ENCODE results near the gene DRD1. TPM values are rescaled to one million over a fixed set of nuclear protein-coding genes. Genes with fewer than 3 reads are reported as not detected.
A peak's percentile ranks its signal among the peaks of the same experiment; 100 is the strongest.

The DRD1 gene
- total and polyA plus RNA-seq, 2 of the 4 experiments (the other 2 are of a cell fraction): 0.18 to 0.19 TPM

DNA sequence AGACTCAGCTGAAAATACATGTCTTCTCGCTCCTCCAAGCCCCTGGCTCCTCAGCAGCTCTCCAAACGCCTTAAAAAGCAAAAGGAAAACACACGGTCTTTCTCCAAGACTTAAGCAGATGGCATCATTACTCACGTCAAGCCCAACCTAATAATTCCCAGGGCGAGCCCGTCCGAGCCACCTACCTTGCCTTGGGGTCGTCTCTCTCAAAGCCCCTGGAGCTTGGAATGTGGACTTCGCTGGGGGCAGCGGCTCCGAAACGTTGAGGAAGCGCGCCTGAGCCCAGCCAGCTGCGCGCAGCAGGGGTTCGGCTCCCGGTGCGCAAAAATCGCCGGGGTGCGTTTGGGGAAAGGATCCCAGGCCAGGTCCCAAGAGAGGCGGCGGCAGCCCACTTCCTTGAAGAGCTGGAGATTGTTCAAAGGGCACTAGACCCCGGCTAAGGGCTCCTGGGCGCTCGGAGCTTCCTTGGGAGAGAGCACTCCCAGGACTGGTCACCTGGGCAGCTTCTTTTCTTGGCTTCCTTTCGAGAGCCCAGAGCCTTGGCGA, 395 bp downstream of the DRD1 start:
- peaks cover 13% of the 10 kb centered on the region for H3K27me3 ChIP-seq (ENCODE audit: control insufficient read depth, insufficient read depth, low read length)
- no CpG with 5 or more reads among the region's 29 CpGs for WGBS, 2 experiments (ENCODE audit: extremely low coverage in 2 of 2, insufficient read length in 1 of 2)
- POLR2A ChIA-PET (ENCODE audit: unreplicated experiment): no interaction called here
- DNase-seq (no peak), ATAC-seq (ENCODE audit: low read depth) (no peak)
- no peak overlapping the region for H4K91ac ChIP-seq (ENCODE audit: insufficient read depth, low read depth, low read length)
- in situ Hi-C loops (cut with MboI; ENCODE audit: low sequenced_read_pairs) (no loop called here), intact Hi-C loops (cut with micrococcal nuclease) (loop anchor here (1.0 to 5.0 kb wide), 5 partner anchors 95 to 492 kb away; no protein-coding TSS in a partner anchor), dilution Hi-C loops (cut with HindIII; ENCODE audit: low sequenced_read_pairs, unreplicated experiment) (no loop called here)
- no peaks in the 10 kb centered on the region; the same call in 1 of the 2 replicates for H3K4me1 ChIP-seq (ENCODE audit: control insufficient read depth, insufficient read depth, low read length)
- TF ChIP-seq USF2 (IDR thresholded peaks at IDR 0.05; ENCODE audit: low read depth, low read length): no peak
- TF ChIP-seq NFE2L2 (IDR thresholded peaks at IDR 0.05; ENCODE audit: low read depth, low read length): no peak
- TF ChIP-seq ELK1 (IDR thresholded peaks at IDR 0.05; ENCODE audit: borderline replicate concordance, low read depth, low read length): no peak
- H2BK15ac ChIP-seq (ENCODE audit: low read depth, low read length): no peak overlapping the region
- no peaks in the 10 kb centered on the region for H3K9me3 ChIP-seq (ENCODE audit: control insufficient read depth, insufficient read depth, low read length)
- H3K27ac ChIP-seq (ENCODE audit: insufficient read depth, low read length): no peak overlapping the region
- no peak overlapping the region for H3K4me3 ChIP-seq (ENCODE audit: insufficient read depth, low read depth, low read length)
- no peak overlapping the region for H2BK20ac ChIP-seq (ENCODE audit: low read depth, low read length)
- H2BK120ac ChIP-seq (ENCODE audit: low read depth, low read length): no peak overlapping the region; the same call in 1 of the 2 replicates
- H3K4ac ChIP-seq (ENCODE audit: low read depth, low read length): no peak overlapping the region
- no peak overlapping the region for H3K9ac ChIP-seq (ENCODE audit: low read depth, low read length)
- peak overlapping the region; percentile 82 for H2AFZ ChIP-seq (replicated peaks; ENCODE audit: low read length, poor library complexity)
- H2BK5ac ChIP-seq (ENCODE audit: low read depth, low read length, poor library complexity, severe bottlenecking): no peak overlapping the region
- H2AK9ac ChIP-seq (replicated peaks; ENCODE audit: low read depth, low read length, poor library complexity): no peak overlapping the region
- H3K79me1 ChIP-seq (ENCODE audit: low read depth in 1 of 2, low read length in 2 of 2): no peaks in the 10 kb centered on the region
- no peak overlapping the region for H3K18ac ChIP-seq (ENCODE audit: low read depth, low read length)
- H3K36me3 ChIP-seq (ENCODE audit: control insufficient read depth, insufficient read depth, low read length): no peaks in the 10 kb centered on the region
- no peak overlapping the region for H4K5ac ChIP-seq (ENCODE audit: low read depth, low read length)
- H3K4me2 ChIP-seq (ENCODE audit: low read depth, low read length): peak overlapping the region; percentile 43; the same call in 1 of the 2 replicates
- H2AK5ac ChIP-seq (ENCODE audit: low read depth, low read length): no peak overlapping the region
- no peak overlapping the region for H4K8ac ChIP-seq (ENCODE audit: low read depth in 2 of 2, low read length in 2 of 2)
- no peaks in the 10 kb centered on the region for H3K9me1 ChIP-seq (ENCODE audit: insufficient read depth, low read length)
- no peak overlapping the region for H3K56ac ChIP-seq (ENCODE audit: extremely low read depth, insufficient read depth, low read length)
- BruUV-seq (replicated peaks): no TSS peak
- H4K20me1 ChIP-seq (ENCODE audit: insufficient read depth, low read length): no peaks in the 10 kb centered on the region
- H3K23ac ChIP-seq (ENCODE audit: low read depth, low read length): no peak overlapping the region
- H3K14ac ChIP-seq (replicated peaks; ENCODE audit: low read depth, low read length): no peak overlapping the region
- CTCF ChIA-PET: interaction anchor here (1.0 to 1.1 kb wide), 2 partner anchors 28 to 197 kb away, joined by 4 to 5 read pairs; no protein-coding TSS in a partner anchor

All from IMR-90 (cell line).